C4-2B (cell line): ENCODE data around the gene SUMF1.

Experiments used
- ZFX ChIP-seq: fragments of 450-650 bp; IDR thresholded peaks from 2 replicates; pipeline ENCODE4 v1.6.1; 2017
- TF ChIP-seq, protein P1 (sequence below): fragments of 450-650 bp; conservative IDR thresholded peaks from 2 replicates; pipeline ENCODE4 v1.5.1; 2017; ENCODE audit warnings: mild to moderate bottlenecking

DNA sequence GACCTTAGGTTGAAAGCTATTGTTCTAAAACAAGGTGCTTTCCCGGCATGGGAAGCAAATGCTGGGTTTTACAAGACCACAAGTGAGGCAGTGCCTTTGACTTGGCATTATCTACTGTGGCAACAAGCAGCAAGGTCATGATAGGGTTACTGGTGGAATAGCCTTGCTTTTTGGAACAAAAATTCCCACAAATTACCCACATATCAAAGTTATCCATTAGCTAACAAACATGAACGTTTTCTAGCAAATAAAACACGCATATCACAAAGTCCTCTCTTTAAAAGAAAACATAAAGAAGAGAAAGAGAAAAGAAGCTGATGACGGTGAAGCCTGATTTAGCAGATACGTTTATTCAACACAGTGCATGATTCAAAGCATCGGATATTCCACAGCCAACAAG is 106.3 kb downstream of the SUMF1 start:
- TF ChIP-seq, protein P1, sequence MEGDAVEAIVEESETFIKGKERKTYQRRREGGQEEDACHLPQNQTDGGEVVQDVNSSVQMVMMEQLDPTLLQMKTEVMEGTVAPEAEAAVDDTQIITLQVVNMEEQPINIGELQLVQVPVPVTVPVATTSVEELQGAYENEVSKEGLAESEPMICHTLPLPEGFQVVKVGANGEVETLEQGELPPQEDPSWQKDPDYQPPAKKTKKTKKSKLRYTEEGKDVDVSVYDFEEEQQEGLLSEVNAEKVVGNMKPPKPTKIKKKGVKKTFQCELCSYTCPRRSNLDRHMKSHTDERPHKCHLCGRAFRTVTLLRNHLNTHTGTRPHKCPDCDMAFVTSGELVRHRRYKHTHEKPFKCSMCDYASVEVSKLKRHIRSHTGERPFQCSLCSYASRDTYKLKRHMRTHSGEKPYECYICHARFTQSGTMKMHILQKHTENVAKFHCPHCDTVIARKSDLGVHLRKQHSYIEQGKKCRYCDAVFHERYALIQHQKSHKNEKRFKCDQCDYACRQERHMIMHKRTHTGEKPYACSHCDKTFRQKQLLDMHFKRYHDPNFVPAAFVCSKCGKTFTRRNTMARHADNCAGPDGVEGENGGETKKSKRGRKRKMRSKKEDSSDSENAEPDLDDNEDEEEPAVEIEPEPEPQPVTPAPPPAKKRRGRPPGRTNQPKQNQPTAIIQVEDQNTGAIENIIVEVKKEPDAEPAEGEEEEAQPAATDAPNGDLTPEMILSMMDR: no peak
- TF ChIP-seq ZFX: no peak
